OCI-LY7 (cell line): ENCODE data around the gene KIF17.

Source experiments
- CTCF ChIP-seq: fragments of 200-600 bp; sonication (generic); conservative IDR thresholded peaks from 2 replicates; pipeline ENCODE4 v1.5.1; 2014; ENCODE audit warnings: mild to moderate bottlenecking, antibody characterized with exemption, low read length, moderate library complexity, mixed read lengths
- EZH2phosphoT487 ChIP-seq: fragments of 200-600 bp; sonication (generic); IDR thresholded peaks from 2 replicates; pipeline ENCODE4 v1.6.1; 2018; ENCODE audit warnings: low read depth, borderline replicate concordance, mild to moderate bottlenecking, mixed run types, antibody characterized with exemption, low read length, moderate library complexity, mixed read lengths

- TF ChIP-seq CTCF, result no peak
- TF ChIP-seq EZH2phosphoT487, result no peak
Observed at GRCh38 chr1:20634065-20634593, 83.7 kb downstream of the KIF17 start.
